Stomach (tissue), 4 donors: ENCODE measurements around the gene CBLB.

Experiments used
- EP300 ChIP-seq: sonication (generic); formaldehyde crosslinking; IDR thresholded peaks from one replicate; pipeline ENCODE4 v1.6.1; 2017; ENCODE audit warnings: antibody characterized with exemption
- POLR2A ChIP-seq, 4 donors: fragments of 450-650 bp; IDR thresholded peaks; one replicate each; pipeline ENCODE4 v1.6.1; 2016; ENCODE audit warnings: antibody characterized with exemption in 4 of 4, control low read depth in 2 of 4, mild to moderate bottlenecking in 1 of 4, moderate library complexity in 1 of 4
- POLR2AphosphoS5 ChIP-seq, 3 donors: sonication (generic); formaldehyde crosslinking; IDR thresholded peaks; one replicate each; pipeline ENCODE4 v1.6.1; 2016; ENCODE audit warnings: antibody characterized with exemption in 3 of 3
- TF ChIP-seq, protein P1 (sequence below), 7 experiments: fragments of 450-650 bp in 4 of 7; fragments of 200-600 bp in 3 of 7; sonication (generic) in 3 of 7; IDR thresholded peaks; one replicate each; pipeline ENCODE4 v1.5.1; 2016 to 2019; ENCODE audit warnings: antibody characterized with exemption in 7 of 7, control low read depth in 2 of 7, mild to moderate bottlenecking in 1 of 7

DNA sequence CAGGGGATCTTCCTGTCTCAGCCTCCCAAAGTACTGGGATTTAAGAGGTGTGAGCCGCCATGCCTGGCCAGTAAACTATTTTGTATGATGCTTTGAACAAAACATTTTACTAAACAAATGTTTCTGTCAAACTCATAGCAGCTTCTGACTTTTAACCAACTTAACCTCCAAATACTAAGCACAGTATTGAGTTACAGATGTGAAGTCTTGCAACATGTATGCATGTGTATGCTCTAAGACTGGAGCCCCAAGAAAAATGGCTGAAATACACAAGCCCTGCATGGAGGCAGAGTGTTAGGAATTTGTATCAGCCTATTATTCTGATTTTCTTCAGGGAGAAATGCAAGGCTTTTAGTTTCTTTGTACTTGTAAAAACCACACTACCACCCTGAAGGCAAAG lies 137.1 kb downstream of the CBLB start:
- TF ChIP-seq, protein P1, sequence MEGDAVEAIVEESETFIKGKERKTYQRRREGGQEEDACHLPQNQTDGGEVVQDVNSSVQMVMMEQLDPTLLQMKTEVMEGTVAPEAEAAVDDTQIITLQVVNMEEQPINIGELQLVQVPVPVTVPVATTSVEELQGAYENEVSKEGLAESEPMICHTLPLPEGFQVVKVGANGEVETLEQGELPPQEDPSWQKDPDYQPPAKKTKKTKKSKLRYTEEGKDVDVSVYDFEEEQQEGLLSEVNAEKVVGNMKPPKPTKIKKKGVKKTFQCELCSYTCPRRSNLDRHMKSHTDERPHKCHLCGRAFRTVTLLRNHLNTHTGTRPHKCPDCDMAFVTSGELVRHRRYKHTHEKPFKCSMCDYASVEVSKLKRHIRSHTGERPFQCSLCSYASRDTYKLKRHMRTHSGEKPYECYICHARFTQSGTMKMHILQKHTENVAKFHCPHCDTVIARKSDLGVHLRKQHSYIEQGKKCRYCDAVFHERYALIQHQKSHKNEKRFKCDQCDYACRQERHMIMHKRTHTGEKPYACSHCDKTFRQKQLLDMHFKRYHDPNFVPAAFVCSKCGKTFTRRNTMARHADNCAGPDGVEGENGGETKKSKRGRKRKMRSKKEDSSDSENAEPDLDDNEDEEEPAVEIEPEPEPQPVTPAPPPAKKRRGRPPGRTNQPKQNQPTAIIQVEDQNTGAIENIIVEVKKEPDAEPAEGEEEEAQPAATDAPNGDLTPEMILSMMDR (IDR thresholded peaks at IDR 0.05), result no peak
- TF ChIP-seq POLR2A (IDR thresholded peaks at IDR 0.05) (no peak), POLR2AphosphoS5 (IDR thresholded peaks at IDR 0.05) (no peak), EP300 (no peak)
